HFFc6 (cell line): ENCODE data around the gene HEBP1. TPM values are rescaled to one million over a fixed set of nuclear protein-coding genes. Genes with fewer than 3 reads are reported as not detected.
A peak's percentile ranks its signal among the peaks of the same experiment; 100 is the strongest.

Source experiments
- DNase-seq: peaks from one replicate; pipeline ENCODE4 v3.0.0-alpha.2; 2018
- H3K27ac Mint-ChIP-seq: 2 replicates; pipeline ENCODE4 v1.8.0; 2020; ENCODE audit warnings: mild to moderate bottlenecking, mixed read lengths
- H3K27me3 Mint-ChIP-seq: 2 replicates; pipeline ENCODE4 v1.8.0; 2021; ENCODE audit warnings: mild to moderate bottlenecking, moderate library complexity, mixed read lengths; ENCODE audit not compliant: insufficient read depth
- H3K36me3 Mint-ChIP-seq: 2 replicates; pipeline ENCODE4 v1.8.0; 2021; ENCODE audit warnings: low read depth, mixed read lengths
- H3K4me1 Mint-ChIP-seq: 2 replicates; pipeline ENCODE4 v1.8.0; 2020; ENCODE audit warnings: low read depth, mixed read lengths
- H3K4me3 Mint-ChIP-seq: 2 replicates; pipeline ENCODE4 v1.8.0; 2020; ENCODE audit warnings: mild to moderate bottlenecking, moderate library complexity, mixed read lengths
- H3K9me3 Mint-ChIP-seq: 2 replicates; pipeline ENCODE4 v1.8.0; 2020; ENCODE audit warnings: mild to moderate bottlenecking, mixed read lengths
- CTCF ChIP-seq: fragments of 200-600 bp; sonication (generic); IDR thresholded peaks from 2 replicates; pipeline ENCODE4 v1.5.0; 2021; ENCODE audit warnings: antibody characterized with exemption, mild to moderate bottlenecking
- total RNA-seq, 6 experiments: library from RNA; stranded (reverse); fragmentation: NEBNext Ultra II Directional; extraction: Animal tissue kit (Norgen Biotek cat#: 25700); gene quantifications; 2 replicates in 1 of 6; 3 replicates in 5 of 6; pipeline ENCODE4 v1.2.3, GENCODE V29; 2021

HEBP1 gene
- total RNA-seq, 6 experiments from 2014 or later, result 65.0 to 100 (median 70.8) TPM

- Mint-ChIP-seq H3K4me3 (no peak overlapping the region), H3K36me3 (no peaks in the 10 kb centered on the region), H3K9me3 (no peaks in the 10 kb centered on the region), H3K4me1 (peaks cover 48% of the 10 kb centered on the region), H3K27me3 (no peaks in the 10 kb centered on the region; the same call in 1 of the 2 replicates), H3K27ac (no peak overlapping the region)
- no peak for TF ChIP-seq CTCF
- no peak for DNase-seq
Observed at GRCh38 chr12:13004986-13005385, 4.9 kb upstream of the HEBP1 start.

GRCh38 chr12:13004361-13004760, 4.3 kb upstream of the HEBP1 start:
- no peaks in the 10 kb centered on the region for H3K9me3 Mint-ChIP-seq
- H3K36me3 Mint-ChIP-seq, result no peaks in the 10 kb centered on the region
- H3K4me1 Mint-ChIP-seq, result peaks cover 48% of the 10 kb centered on the region
- no peak for TF ChIP-seq CTCF
- H3K27ac Mint-ChIP-seq, result no peak overlapping the region
- no peaks in the 10 kb centered on the region; the same call in 1 of the 2 replicates for H3K27me3 Mint-ChIP-seq
- DNase-seq, result no peak
- H3K4me3 Mint-ChIP-seq, result no peak overlapping the region

DNA sequence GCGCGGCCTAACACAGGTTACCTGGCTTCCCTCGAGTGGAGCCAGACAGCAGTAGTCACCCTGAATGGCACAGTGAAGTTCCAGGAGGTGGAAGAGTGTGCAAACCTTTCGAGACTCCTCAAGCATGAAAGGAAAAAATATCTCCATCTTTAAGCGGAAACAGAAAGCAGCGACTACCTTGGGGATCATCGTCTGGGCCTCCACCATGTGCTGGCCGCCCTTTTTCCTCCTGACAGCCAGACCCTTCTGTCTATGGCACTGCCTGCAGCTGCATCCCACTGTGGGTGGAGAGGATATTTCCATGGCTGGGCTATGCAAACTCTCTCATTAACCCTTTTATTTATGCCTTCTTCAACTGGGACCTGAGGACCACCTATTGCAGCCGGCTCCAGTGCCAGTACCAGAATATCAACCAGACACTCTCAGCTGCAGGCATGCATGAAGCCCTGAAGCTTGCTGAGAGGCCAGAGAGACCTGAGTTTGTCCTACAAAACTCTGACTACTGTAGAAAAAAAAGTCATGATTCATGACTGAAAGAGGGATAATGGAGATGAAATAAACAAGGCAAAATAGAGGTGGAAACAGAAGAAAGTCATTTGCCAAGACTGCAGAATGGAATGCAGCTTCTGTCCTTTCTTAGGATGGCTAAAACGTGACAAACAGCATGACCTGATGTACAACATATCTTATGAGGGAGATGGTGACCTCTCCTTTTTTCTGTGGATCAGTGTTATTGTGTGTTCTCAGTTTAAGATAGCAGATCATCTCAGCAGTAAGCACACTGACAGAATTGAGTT, 2.4 kb upstream of the HEBP1 start:
- DNase-seq, result peak; percentile 58
- H3K4me3 Mint-ChIP-seq, result peak overlapping the region; percentile 84
- H3K36me3 Mint-ChIP-seq, result peaks cover 8% of the 10 kb centered on the region
- peak overlapping the region; percentile 73 for H3K27ac Mint-ChIP-seq
- no peak for TF ChIP-seq CTCF
- H3K27me3 Mint-ChIP-seq, result no peaks in the 10 kb centered on the region; the same call in 1 of the 2 replicates
- H3K9me3 Mint-ChIP-seq, result no peaks in the 10 kb centered on the region
- peaks cover 56% of the 10 kb centered on the region for H3K4me1 Mint-ChIP-seq

- H3K27ac Mint-ChIP-seq, result peak overlapping the region; percentile 73
Observed at GRCh38 chr12:13001775-13002040, 1.6 kb upstream of the HEBP1 start.

DNA sequence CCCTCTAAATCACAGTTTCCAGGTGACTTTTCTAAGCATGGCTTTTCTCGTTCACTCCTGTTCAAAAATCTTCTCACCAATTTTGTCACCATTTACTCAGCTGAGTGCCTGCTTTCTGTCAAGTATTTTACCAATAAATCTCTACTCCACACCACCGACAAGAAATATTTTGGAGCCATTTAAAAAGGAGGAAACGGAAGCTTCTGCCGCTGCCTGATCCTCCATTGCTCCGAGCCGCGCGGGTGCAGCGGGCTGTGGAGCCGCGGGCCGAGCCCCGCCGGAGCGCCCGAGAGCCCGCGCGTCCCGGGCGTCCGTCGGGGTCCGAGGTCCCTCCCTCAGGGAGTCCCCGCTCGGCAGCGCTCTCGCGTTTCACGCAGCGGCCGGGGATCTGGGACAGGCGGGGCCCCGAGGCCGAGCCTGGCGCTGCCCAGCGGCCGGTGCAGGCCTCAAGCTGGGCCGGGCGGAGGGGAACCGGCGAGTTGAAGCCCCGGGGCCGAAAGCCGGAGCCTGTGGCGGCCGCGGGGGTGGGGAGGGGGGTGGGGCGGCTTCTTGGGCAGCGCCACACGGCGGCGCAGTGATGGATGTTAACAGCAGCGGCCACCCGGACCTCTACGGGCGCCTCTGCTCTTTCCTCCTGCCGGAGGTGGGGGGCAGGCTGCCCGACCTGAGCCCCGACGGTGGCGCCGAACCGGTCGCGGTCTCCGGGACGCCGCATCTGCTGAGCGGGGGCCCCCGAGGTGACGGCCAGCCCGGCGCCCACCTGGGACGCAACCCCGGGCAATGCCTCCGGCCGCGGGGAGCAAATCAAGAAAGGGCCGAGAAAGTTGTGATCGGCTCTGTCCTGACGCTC, 1.1 kb upstream of the HEBP1 start:
- H3K27ac Mint-ChIP-seq, result peak overlapping the region; percentile 93
- H3K9me3 Mint-ChIP-seq, result no peaks in the 10 kb centered on the region
- peaks cover 14% of the 10 kb centered on the region for H3K36me3 Mint-ChIP-seq
- peak overlapping the region; percentile 91 for H3K4me3 Mint-ChIP-seq
- H3K27me3 Mint-ChIP-seq, result no peaks in the 10 kb centered on the region; the same call in 1 of the 2 replicates
- peak; percentile 75 for TF ChIP-seq CTCF
- peaks cover 57% of the 10 kb centered on the region for H3K4me1 Mint-ChIP-seq
- peak; percentile 21 for DNase-seq

More at GRCh38 chr12:13001775-13002040, 1.6 kb upstream of the HEBP1 start:
- no peak for TF ChIP-seq CTCF
- H3K4me1 Mint-ChIP-seq, result peaks cover 58% of the 10 kb centered on the region
- H3K27me3 Mint-ChIP-seq, result no peaks in the 10 kb centered on the region; the same call in 1 of the 2 replicates
- peak overlapping the region; percentile 84 for H3K4me3 Mint-ChIP-seq
- H3K36me3 Mint-ChIP-seq, result peaks cover 14% of the 10 kb centered on the region
- DNase-seq, result no peak
- no peaks in the 10 kb centered on the region for H3K9me3 Mint-ChIP-seq
